ENCODE results near the gene FHIT. TPM values are rescaled to one million over a fixed set of nuclear protein-coding genes. Genes with fewer than 3 reads are reported as not detected.

The FHIT gene
- polyA plus RNA-seq, 1 of the 3 experiments (the other 2 are of a cell fraction) = 0.41 TPM

DNA sequence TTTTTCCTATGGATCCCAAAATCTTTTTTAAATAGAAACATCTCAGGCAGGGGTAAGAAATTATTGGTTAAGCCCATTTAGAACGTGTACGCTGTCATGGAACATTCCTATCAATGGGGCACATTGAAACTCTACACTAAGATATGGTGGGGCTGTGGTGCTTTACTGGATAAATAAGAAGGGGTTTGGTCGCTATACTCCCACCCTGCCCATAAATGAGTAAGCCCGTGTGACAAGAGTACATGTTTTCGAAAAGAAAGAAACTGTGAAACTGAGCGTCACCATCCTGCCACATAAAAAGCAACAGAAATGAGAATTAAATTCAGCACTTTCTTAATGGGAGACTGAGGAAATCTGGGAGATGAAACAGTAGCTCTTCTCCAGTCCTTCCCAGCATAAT lies 1271.7 kb downstream of the FHIT start:
- ChIA-PET CTCF (interaction anchor here (0.9 kb wide), 1 partner anchor 10 kb away, joined by 3 read pairs; no protein-coding TSS in a partner anchor), POLR2A (no interaction called here)
- no peaks in the 10 kb centered on the region for H3K9me3 ChIP-seq
- WGBS (ENCODE audit: low lambda C conversion rate) = 64% methylated on average over 6 of the region's 6 CpGs
- H4K20me1 ChIP-seq (ENCODE audit: insufficient read depth) = no peaks in the 10 kb centered on the region
- H3K36me3 ChIP-seq (replicated peaks in 1 of 2; ENCODE audit: control insufficient read depth in 1 of 2, insufficient read depth in 2 of 2, low read length in 1 of 2) = no peaks in the 10 kb centered on the region
- H3K4me2 ChIP-seq = no peak overlapping the region
- no peak overlapping the region for H3K4me3 ChIP-seq (ENCODE audit: low read depth in 2 of 2, low read length in 1 of 2)
- H2AFZ ChIP-seq (ENCODE audit: low read depth) = no peak overlapping the region
- no peak for DNase-seq
- TF ChIP-seq, protein P1, sequence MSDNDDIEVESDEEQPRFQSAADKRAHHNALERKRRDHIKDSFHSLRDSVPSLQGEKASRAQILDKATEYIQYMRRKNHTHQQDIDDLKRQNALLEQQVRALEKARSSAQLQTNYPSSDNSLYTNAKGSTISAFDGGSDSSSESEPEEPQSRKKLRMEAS (IDR thresholded peaks at IDR 0.05; ENCODE audit: low read depth) = no peak
- TF ChIP-seq, protein P2, sequence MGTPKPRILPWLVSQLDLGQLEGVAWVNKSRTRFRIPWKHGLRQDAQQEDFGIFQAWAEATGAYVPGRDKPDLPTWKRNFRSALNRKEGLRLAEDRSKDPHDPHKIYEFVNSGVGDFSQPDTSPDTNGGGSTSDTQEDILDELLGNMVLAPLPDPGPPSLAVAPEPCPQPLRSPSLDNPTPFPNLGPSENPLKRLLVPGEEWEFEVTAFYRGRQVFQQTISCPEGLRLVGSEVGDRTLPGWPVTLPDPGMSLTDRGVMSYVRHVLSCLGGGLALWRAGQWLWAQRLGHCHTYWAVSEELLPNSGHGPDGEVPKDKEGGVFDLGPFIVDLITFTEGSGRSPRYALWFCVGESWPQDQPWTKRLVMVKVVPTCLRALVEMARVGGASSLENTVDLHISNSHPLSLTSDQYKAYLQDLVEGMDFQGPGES (IDR thresholded peaks at IDR 0.05; ENCODE audit: low read depth, low read length) = no peak
- TF ChIP-seq, protein P3, sequence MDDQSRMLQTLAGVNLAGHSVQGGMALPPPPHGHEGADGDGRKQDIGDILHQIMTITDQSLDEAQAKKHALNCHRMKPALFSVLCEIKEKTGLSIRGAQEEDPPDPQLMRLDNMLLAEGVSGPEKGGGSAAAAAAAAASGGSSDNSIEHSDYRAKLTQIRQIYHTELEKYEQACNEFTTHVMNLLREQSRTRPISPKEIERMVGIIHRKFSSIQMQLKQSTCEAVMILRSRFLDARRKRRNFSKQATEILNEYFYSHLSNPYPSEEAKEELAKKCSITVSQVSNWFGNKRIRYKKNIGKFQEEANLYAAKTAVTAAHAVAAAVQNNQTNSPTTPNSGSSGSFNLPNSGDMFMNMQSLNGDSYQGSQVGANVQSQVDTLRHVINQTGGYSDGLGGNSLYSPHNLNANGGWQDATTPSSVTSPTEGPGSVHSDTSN (IDR thresholded peaks at IDR 0.05) = no peak
- no peak for TF ChIP-seq EP300 (IDR thresholded peaks at IDR 0.05; ENCODE audit: borderline replicate concordance in 1 of 2, low read depth in 1 of 2, low read length in 1 of 2)
- TF ChIP-seq CHD2 (IDR thresholded peaks at IDR 0.05; ENCODE audit: low read length, partially characterized antibody) = no peak
- TF ChIP-seq SIN3A (IDR thresholded peaks at IDR 0.05; ENCODE audit: borderline replicate concordance, low read depth, low read length) = no peak
- no peak for TF ChIP-seq FOXM1 (IDR thresholded peaks at IDR 0.05; ENCODE audit: low read depth)
- TF ChIP-seq RCOR1 (IDR thresholded peaks at IDR 0.05; ENCODE audit: low read length) = no peak
- TF ChIP-seq MEF2A (IDR thresholded peaks at IDR 0.05; ENCODE audit: borderline replicate concordance, low read depth) = no peak
- TF ChIP-seq, protein P4, sequence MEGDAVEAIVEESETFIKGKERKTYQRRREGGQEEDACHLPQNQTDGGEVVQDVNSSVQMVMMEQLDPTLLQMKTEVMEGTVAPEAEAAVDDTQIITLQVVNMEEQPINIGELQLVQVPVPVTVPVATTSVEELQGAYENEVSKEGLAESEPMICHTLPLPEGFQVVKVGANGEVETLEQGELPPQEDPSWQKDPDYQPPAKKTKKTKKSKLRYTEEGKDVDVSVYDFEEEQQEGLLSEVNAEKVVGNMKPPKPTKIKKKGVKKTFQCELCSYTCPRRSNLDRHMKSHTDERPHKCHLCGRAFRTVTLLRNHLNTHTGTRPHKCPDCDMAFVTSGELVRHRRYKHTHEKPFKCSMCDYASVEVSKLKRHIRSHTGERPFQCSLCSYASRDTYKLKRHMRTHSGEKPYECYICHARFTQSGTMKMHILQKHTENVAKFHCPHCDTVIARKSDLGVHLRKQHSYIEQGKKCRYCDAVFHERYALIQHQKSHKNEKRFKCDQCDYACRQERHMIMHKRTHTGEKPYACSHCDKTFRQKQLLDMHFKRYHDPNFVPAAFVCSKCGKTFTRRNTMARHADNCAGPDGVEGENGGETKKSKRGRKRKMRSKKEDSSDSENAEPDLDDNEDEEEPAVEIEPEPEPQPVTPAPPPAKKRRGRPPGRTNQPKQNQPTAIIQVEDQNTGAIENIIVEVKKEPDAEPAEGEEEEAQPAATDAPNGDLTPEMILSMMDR (IDR thresholded peaks at IDR 0.05) = no peak
- TF ChIP-seq, protein P5, sequence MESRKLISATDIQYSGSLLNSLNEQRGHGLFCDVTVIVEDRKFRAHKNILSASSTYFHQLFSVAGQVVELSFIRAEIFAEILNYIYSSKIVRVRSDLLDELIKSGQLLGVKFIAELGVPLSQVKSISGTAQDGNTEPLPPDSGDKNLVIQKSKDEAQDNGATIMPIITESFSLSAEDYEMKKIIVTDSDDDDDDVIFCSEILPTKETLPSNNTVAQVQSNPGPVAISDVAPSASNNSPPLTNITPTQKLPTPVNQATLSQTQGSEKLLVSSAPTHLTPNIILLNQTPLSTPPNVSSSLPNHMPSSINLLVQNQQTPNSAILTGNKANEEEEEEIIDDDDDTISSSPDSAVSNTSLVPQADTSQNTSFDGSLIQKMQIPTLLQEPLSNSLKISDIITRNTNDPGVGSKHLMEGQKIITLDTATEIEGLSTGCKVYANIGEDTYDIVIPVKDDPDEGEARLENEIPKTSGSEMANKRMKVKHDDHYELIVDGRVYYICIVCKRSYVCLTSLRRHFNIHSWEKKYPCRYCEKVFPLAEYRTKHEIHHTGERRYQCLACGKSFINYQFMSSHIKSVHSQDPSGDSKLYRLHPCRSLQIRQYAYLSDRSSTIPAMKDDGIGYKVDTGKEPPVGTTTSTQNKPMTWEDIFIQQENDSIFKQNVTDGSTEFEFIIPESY (IDR thresholded peaks at IDR 0.05; ENCODE audit: borderline replicate concordance, low read depth) = no peak
- TF ChIP-seq GATA2 (CRISPR knock-in tag; IDR thresholded peaks at IDR 0.05) = no peak
- no peak for TF ChIP-seq GABPA (IDR thresholded peaks at IDR 0.05; ENCODE audit: low read depth)
- no peak for TF ChIP-seq FOXJ3 (CRISPR knock-in tag; IDR thresholded peaks at IDR 0.05)
- no peak for TF ChIP-seq MXI1 (IDR thresholded peaks at IDR 0.05; ENCODE audit: low read depth, low read length)
- TF ChIP-seq YY1 (IDR thresholded peaks at IDR 0.05; ENCODE audit: low read depth) = no peak
- no peak for TF ChIP-seq TEAD4 (IDR thresholded peaks at IDR 0.05; ENCODE audit: borderline replicate concordance, insufficient read depth)
- no peak for TF ChIP-seq NFIC (IDR thresholded peaks at IDR 0.05; ENCODE audit: borderline replicate concordance)
- H3K79me2 ChIP-seq (ENCODE audit: insufficient read depth) = no peaks in the 10 kb centered on the region
- no peaks in the 10 kb centered on the region; a peak in 1 of 4 replicates for H3K4me1 ChIP-seq (ENCODE audit: control insufficient read depth in 1 of 2, insufficient read depth in 2 of 2, low read depth in 1 of 2, low read length in 1 of 2)
- H3K27ac ChIP-seq (ENCODE audit: low read depth in 2 of 2, low read length in 1 of 2) = no peak overlapping the region
- no peaks in the 10 kb centered on the region for H3K27me3 ChIP-seq (ENCODE audit: insufficient read depth)
- H3K9ac ChIP-seq = no peak overlapping the region
- no peaks in the 10 kb centered on the region for H3K9me2 ChIP-seq
- H3F3A ChIP-seq (replicated peaks; ENCODE audit: insufficient read depth) = no peaks in the 10 kb centered on the region
